HL-60/S4 (cell line): Measurements from ENCODE around the gene SLC6A18.

Experiments
- in situ Hi-C: fragments of 300-500 bp; cut with MboI; formaldehyde crosslinking; loops from 2 replicates; pipeline ENCODE4 v1.14.3; 2022; ENCODE audit warnings: low sequenced_read_pairs

The SLC6A18 gene

GRCh38 chr5:1186351-1187233 is 38.6 kb upstream of the SLC6A18 start:
- in situ Hi-C loops = no loop called here

DNA sequence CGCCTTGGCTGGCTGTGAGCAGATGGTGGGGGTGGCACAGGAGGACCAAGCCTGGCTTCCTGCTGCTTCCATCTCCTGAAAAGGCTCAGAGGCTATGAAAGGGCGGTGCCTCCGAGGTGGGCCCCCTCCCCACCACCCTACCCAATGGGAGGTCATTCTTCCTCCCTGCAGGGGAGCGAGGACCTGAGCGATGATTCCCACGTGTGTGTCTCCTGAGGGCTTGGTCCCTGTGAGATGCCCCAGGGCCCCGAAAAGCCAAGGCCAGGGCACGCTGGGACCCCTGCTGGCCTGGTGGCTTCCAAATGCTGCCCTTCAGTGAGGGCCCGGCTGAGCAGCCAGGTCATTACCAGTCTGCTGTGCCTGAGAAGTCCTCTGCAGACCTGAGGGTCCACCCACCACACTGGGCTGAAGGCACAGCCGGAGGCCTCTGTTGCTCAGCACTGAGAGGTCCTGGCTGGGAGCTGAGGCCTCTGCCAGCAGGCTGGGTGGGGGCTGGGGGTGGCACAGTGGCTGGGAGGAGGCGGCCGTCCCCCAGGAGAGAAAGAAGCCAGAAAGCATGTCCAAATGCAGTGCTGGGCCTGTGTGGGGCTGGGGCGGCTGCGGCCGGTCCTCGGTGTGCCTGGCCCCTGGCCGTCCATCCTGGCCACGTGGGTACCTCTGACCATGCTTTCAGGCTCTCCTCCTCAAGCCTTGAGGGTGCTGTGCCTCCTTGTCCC is 37.8 kb upstream of the SLC6A18 start:
- in situ Hi-C loops = no loop called here

DNA sequence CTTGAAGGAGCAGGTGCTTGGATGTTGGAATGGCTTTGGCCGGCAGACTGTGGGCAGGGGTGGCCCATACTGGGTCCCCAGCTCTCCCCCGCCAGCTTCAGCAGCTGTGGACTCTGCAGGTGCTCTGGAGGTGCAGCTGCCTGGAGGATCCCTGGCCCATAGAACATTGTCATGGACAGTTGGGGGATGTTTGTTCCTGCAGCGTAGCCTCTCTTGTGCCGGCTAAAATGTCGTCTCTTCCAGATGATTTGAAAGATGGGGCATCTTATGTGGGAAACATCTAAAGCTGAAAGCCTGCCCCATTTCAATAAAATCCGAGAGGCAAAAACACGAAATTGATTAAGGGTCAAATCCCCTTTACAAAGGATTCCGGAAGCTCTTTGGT is 37.2 kb upstream of the SLC6A18 start:
- in situ Hi-C loops = no loop called here

- in situ Hi-C loops = no loop called here
Measured at GRCh38 chr5:1188464-1188863, 36.7 kb upstream of the SLC6A18 start.

DNA sequence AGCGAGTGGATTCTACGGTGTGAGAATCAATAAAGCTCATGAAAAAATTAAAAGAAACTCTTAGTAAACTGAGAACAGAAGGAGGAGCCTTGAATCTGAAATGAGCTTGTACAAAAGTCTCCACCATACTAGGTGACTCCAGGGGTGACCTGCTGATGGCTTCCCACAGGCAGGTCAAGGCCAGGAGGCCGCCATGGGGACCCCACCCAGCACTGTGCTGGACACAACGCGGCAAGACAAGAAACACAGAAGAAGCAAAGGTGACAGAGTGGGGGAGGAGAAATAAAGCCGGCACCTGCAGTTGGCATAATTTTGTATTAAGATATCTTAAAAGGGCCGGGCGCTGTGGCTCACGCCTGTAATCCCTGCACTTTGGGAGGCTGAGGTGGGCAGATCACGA is 35.9 kb upstream of the SLC6A18 start:
- in situ Hi-C loops = no loop called here

DNA sequence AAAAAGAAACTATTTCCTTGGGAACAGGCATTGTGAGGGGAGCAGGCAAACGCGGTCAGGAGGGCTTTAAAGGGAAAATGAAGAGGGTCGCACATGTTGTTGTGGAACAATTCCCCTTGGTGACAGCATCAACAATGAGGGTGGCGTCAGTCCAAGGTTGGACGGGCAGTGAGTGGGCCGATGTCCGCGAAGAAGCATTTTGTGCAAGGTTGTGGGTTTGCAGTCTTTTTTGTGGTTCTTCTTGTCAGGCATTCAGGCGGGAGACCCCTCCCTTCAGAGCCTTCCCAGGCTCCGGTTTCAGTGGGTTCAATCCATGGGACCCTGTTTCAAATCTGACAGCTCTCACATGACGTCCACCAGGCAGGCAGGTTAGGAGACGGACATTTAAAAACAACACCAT is 34.9 kb upstream of the SLC6A18 start:
- in situ Hi-C loops = no loop called here

DNA sequence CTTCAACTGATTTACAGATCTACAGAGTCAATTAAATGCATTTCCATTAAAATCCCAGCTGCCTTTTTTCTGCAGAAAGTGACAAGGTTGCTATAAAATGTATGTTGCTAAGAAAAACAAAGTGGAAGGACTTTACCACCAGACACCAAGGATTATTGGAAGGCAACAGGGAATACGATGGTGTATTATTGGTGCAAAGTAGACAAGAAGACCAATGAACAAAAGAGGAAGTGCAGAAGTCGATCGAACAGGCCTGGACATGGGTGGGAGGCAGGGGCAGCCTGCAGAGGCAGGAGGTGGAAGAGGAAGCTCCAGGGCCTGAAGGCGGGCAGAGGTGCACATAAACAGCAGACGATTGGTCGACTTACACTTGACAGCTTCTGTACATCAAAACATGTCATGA is 34.3 kb upstream of the SLC6A18 start:
- in situ Hi-C loops = no loop called here

- in situ Hi-C loops = no loop called here
Measured at GRCh38 chr5:1192971-1193590, 32.1 kb upstream of the SLC6A18 start.

GRCh38 chr5:1193591-1193985 is 31.6 kb upstream of the SLC6A18 start:
- in situ Hi-C loops = no loop called here

DNA sequence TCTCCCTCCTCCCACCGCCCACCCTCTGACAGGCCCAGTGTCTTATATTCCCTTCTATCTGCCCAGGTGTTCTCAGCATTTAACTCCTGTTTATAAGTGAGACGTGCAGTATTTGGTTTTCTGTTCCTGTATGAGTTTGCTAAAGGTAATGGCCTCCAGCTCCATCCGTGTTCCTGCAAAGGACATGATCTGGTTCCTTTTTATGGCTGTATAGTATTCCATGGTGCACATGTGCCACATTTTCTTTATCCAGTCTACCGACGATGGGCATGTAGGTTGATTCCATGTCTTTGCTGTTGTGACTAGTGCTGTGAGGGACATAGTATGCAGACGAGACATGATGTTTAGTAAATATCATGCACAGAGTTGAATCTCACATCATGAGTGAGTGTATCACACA is 30.8 kb upstream of the SLC6A18 start:
- in situ Hi-C loops = no loop called here

DNA sequence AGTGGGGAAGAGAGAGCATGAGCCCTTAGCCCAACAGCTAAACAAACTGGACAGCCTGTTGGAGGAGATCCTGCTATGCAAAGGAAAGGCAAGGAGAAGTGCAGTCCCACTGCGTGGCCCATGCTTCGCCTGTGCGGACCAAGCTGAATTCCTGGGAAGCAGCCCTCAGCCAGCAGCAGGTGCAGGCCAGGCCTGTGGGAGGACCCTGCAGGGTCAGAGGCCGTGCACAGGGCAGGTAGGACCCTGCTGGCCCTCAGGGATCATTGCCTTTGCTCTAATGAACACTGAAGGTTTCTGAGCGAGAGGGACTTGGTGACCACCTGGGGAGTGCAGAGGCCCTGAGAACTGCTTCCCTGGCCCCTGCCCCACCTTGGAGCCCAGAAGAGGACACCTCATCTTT is 29.7 kb upstream of the SLC6A18 start:
- in situ Hi-C loops = no loop called here

- in situ Hi-C loops = no loop called here
Measured at GRCh38 chr5:1195916-1196315, 29.3 kb upstream of the SLC6A18 start.

DNA sequence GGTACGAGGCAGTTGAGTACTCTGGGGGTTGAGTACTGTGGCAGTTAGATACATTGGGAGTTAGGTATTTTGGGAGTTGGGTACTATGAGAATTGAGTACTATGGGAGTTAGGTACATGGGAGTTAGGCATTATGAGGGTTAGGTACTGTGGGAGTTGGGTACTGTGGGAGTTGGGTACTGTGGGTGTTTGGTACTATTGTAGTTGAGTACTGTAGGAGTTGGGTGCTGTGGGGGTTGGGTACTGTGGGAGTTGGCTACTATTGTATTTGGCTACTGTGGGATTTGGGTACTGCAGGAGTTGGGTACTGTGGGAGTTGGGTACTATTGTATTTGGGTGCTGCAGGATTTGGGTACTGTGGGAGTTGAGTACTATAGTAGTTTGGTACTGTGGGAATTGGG is 28.6 kb upstream of the SLC6A18 start:
- in situ Hi-C loops = no loop called here

DNA sequence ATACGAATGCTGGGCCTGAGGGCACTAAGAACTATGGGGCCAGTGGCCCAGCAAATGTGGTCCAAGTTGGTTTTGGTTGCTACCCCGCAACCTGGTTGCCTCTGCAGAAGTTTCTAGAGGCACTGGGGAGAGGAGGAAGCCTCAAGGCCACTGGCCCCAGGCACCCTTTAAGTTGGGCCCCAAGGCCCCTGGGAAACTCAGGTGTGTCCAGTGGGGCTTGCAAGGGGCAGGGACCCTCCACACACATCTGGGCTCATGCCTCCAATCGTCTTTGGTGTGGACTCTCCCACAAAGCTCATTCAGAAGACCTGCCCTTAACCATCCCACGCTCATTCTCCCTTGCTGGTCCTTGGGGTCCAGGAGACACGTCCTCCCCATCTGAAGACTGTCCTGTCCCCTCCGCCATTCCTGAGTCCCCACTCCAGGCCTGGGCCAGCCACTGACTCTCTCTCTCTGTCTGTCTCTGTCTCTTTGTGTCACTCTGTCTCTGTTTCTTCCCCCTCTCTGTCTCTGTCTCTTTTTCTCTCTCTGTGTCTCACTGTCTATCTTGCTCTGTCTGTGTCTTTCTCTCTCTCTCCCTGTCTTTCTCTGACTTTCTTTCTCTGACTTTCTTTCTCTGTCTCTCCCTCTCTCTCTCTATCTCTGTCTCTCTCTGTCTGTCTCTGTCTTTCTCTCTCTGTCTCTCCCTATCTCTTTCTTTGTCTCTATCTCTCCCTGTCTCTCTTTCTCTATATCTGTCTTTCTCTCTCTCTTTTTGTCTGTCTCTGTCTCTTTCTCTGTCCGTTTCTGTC is 27.1 kb upstream of the SLC6A18 start:
- in situ Hi-C loops = no loop called here

- in situ Hi-C loops = no loop called here
Measured at GRCh38 chr5:1199340-1199648, 25.9 kb upstream of the SLC6A18 start.

DNA sequence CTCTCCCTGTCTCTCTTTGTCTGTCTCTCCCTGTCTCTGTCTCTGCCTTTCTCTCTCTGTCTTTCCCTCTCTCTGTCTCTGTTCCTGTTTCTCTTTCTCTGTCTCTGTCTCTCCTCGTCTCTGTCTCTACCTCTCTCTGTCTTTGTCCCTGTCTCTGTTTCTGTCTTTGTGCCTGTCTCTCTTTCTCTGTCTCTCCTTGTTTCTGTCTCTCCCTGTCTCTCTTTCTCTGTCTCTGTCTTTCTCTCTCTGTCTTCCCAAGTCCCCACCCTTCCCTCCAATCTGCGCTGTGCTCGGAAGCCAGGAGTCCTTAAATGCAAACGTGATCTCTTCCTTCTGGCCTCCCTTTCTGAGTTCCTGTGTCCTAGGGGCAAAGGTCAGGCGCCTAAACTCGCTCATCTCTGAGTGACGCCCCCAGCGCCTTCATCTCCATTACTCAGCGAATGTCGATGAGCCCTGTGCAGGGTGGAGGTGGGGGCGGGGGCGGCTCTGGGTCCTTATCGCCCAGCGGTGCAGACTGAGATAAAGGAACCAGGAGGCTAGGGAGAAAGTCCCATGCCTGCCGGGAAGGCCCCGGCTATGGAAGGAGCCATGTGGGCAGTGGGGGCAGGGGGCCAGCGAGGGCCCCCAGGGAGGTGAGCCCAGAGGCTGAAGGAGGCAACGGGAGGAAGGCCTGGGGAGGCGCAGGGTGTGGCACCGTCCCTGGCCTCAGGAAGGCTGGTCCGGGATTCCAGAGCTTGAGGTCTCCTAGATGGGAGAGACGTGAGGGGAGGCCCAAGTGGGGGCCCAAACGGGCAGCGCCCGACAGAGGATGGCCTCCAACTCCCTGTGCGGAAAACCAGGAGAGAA is 25.3 kb upstream of the SLC6A18 start:
- in situ Hi-C loops = no loop called here

DNA sequence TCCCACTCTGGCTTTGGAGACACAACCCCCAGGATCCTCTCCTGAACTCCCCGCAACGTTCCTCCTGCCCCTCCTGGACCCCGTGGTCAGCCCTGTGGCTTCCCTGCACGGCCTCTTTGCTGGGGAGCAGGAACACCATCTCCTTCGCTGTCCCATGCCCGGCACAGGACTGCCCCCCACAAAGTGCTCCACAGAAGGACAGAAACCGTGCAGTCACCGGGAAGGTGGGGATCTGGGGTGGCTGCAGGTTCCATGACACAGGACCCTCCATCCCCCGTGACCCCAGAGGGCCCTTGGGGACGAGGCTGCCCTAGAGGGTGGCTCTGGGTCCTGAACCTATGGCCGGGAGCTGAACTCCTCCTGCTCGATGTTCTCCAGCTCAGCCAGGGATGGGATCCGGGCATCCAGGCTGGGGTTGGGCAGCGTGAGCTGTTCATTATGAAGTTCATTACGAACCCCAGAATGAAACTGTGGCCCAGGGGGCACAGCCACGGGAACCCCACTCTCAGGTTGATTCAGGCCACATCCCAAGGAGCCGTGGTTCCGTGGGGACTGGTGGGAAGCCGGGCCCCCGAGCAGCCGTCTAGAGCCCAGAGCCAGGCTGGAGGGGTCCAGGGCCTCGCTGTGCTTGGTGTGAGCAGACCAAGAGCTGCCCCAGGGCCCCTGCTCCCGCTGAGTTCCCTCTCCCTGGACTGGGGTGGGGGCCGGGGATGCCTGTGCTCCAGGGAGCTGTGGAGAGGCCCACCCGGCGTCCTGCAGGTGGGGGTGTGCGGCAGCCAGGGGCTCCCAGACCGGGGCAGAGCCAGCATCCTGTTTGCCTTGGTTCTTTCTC is 24.5 kb upstream of the SLC6A18 start:
- in situ Hi-C loops = no loop called here

GRCh38 chr5:1201327-1202025 is 23.7 kb upstream of the SLC6A18 start, which contains the start of gene SLC6A19:
Gene SLC6A19, plus strand, starts transcription at chr5:1201595. Its CDS starts 56 bp downstream, at chr5:1201651.
- in situ Hi-C loops = no loop called here
